GM23338 (cell line): ENCODE data around the gene MOSMO. TPM values are rescaled to one million over a fixed set of nuclear protein-coding genes. Genes with fewer than 3 reads are reported as not detected.

Experiments
- ATAC-seq: fragments of 200-7000 bp; cut with Tn5 transposase; 3 replicates; pipeline ENCODE4 v1.9.1; 2020
- DNase-seq: peaks from one replicate; pipeline ENCODE4 v3.0.0-alpha.2; 2015; ENCODE audit warnings: low spot score
- H2AFZ ChIP-seq: fragments of 200-600 bp; sonication (generic); 2 replicates; pipeline ENCODE4 v1.8.0; 2016; ENCODE audit warnings: antibody characterized with exemption, mild to moderate bottlenecking, moderate library complexity
- H3F3A ChIP-seq: fragments of 200-600 bp; sonication (generic); replicated peaks from 2 replicates; pipeline ENCODE4 v1.8.0; 2017; ENCODE audit warnings: antibody characterized with exemption, mixed run types, low read depth
- H3K27ac ChIP-seq: fragments of 200-600 bp; sonication (generic); 2 replicates; pipeline ENCODE4 v1.6.1; 2016; ENCODE audit warnings: low read depth
- H3K27me3 ChIP-seq: fragments of 200-600 bp; sonication (generic); 2 replicates; pipeline ENCODE4 v1.8.0; 2016; ENCODE audit warnings: mild to moderate bottlenecking, mixed run types, moderate library complexity; ENCODE audit not compliant: insufficient read depth
- H3K36me3 ChIP-seq: fragments of 200-600 bp; sonication (generic); 2 replicates; pipeline ENCODE4 v1.8.0; 2016; ENCODE audit warnings: mild to moderate bottlenecking; ENCODE audit not compliant: insufficient read depth
- H3K4me1 ChIP-seq: fragments of 200-600 bp; sonication (generic); 2 replicates; pipeline ENCODE4 v1.8.0; 2016; ENCODE audit warnings: mild to moderate bottlenecking, moderate library complexity; ENCODE audit not compliant: insufficient read depth
- H3K4me2 ChIP-seq: fragments of 200-600 bp; sonication (generic); 2 replicates; pipeline ENCODE4 v1.7.1; 2017; ENCODE audit warnings: mixed run types
- H3K4me3 ChIP-seq: fragments of 200-600 bp; sonication (generic); 2 replicates; pipeline ENCODE4 v1.6.1; 2016; ENCODE audit warnings: mixed run types
- H3K79me2 ChIP-seq: fragments of 200-600 bp; sonication (generic); replicated peaks from 2 replicates; pipeline ENCODE4 v1.8.0; 2017; ENCODE audit warnings: mild to moderate bottlenecking; ENCODE audit not compliant: insufficient read depth
- H3K9me2 ChIP-seq: fragments of 200-600 bp; sonication (generic); 2 replicates; pipeline ENCODE4 v1.8.0; 2017; ENCODE audit not compliant: insufficient read depth
- H4K20me1 ChIP-seq: fragments of 200-600 bp; sonication (generic); replicated peaks from 2 replicates; pipeline ENCODE4 v1.8.0; 2017; ENCODE audit warnings: mild to moderate bottlenecking; ENCODE audit not compliant: insufficient read depth
- H3K27ac Mint-ChIP-seq: 2 replicates; pipeline ENCODE4 v1.8.0; 2020; ENCODE audit warnings: inconsistent platforms, mild to moderate bottlenecking, moderate library complexity, mixed read lengths
- H3K27me3 Mint-ChIP-seq: 3 replicates; pipeline ENCODE4 v1.8.0; 2022; ENCODE audit warnings: low read depth, mild to moderate bottlenecking, moderate library complexity, mixed read lengths, inconsistent platforms; ENCODE audit not compliant: insufficient read depth, poor library complexity
- H3K36me3 Mint-ChIP-seq: 3 replicates; pipeline ENCODE4 v1.8.0; 2021; ENCODE audit warnings: low read depth, mild to moderate bottlenecking, inconsistent platforms, moderate library complexity, mixed read lengths
- H3K4me1 Mint-ChIP-seq: 3 replicates; pipeline ENCODE4 v1.8.0; 2020; ENCODE audit warnings: mild to moderate bottlenecking, inconsistent platforms, mixed read lengths
- H3K4me3 Mint-ChIP-seq: 3 replicates; pipeline ENCODE4 v1.8.0; 2021; ENCODE audit warnings: moderate library complexity, mild to moderate bottlenecking, inconsistent platforms, mixed read lengths
- H3K9me3 Mint-ChIP-seq: 3 replicates; pipeline ENCODE4 v1.8.0; 2020; ENCODE audit warnings: moderate library complexity, mild to moderate bottlenecking, inconsistent platforms, mixed read lengths
- EZH2 ChIP-seq: fragments of 200-600 bp; sonication (generic); IDR thresholded peaks from one replicate; pipeline ENCODE4 v1.8.0; 2017; ENCODE audit warnings: antibody characterized with exemption, mild to moderate bottlenecking, low read depth; ENCODE audit not compliant: unreplicated experiment
- EZH2phosphoT487 ChIP-seq: fragments of 200-600 bp; sonication (generic); IDR thresholded peaks from one replicate; pipeline ENCODE4 v1.8.1; 2018; ENCODE audit warnings: antibody characterized with exemption; ENCODE audit not compliant: unreplicated experiment
- JUNB ChIP-seq: IDR thresholded peaks from one replicate; pipeline ENCODE4 v1.6.1; 2016; ENCODE audit warnings: antibody characterized with exemption; ENCODE audit not compliant: unreplicated experiment
- NANOG ChIP-seq: IDR thresholded peaks from 2 replicates; pipeline ENCODE4 v1.6.1; 2016; ENCODE audit warnings: antibody characterized with exemption, borderline replicate concordance
- STAT1 ChIP-seq: IDR thresholded peaks from one replicate; pipeline ENCODE4 v1.6.1; 2016; ENCODE audit warnings: antibody characterized with exemption; ENCODE audit not compliant: unreplicated experiment
- ZNF114 ChIP-seq: fragments of 250-450 bp; sonication (Bioruptor Pico); IDR thresholded peaks from 2 replicates; pipeline ENCODE4 v1.5.0; 2020; ENCODE audit warnings: mild to moderate bottlenecking, moderate library complexity
- ZNF331 ChIP-seq: fragments of 250-450 bp; sonication (Bioruptor Pico); IDR thresholded peaks from 2 replicates; pipeline ENCODE4 v1.5.0; 2020; ENCODE audit warnings: low read depth, mild to moderate bottlenecking, moderate library complexity
- polyA plus RNA-seq: library from polyadenylated mRNA; unstranded; fragments of >200 nt; fragmentation: Nextera tagmentation; extraction: Ambion mirVana; gene quantifications from 2 replicates; pipeline ENCODE4 v1.2.1, GENCODE V29; 2016
- total RNA-seq: library from RNA; depleted of rRNA; stranded (reverse); fragments of >200 nt; shearing (Covaris generic); gene quantifications from 2 replicates; pipeline ENCODE4 v1.2.3, GENCODE V29; 2014
- TF ChIP-seq, protein P1 (sequence below), 2 experiments: fragments of 200-600 bp in 1 of 2; sonication (generic) in 1 of 2; conservative IDR thresholded peaks; 2 replicates each; pipeline versions ENCODE4 v1.5.1 to v1.6.1; 2016 to 2017; ENCODE audit warnings: antibody characterized with exemption in 2 of 2, low read depth in 2 of 2, mild to moderate bottlenecking in 2 of 2, moderate library complexity in 1 of 2
- TF ChIP-seq, protein P2 (sequence below): IDR thresholded peaks from 2 replicates; pipeline ENCODE4 v1.6.1; 2016; ENCODE audit warnings: antibody characterized with exemption
- TF ChIP-seq, protein P3 (sequence below): IDR thresholded peaks from one replicate; pipeline ENCODE4 v1.6.1; 2018; ENCODE audit warnings: antibody characterized with exemption; ENCODE audit not compliant: unreplicated experiment

Gene MOSMO
- total and polyA plus RNA-seq, 2 experiments from 2014 or later: 8.7 to 19.2 TPM

DNA sequence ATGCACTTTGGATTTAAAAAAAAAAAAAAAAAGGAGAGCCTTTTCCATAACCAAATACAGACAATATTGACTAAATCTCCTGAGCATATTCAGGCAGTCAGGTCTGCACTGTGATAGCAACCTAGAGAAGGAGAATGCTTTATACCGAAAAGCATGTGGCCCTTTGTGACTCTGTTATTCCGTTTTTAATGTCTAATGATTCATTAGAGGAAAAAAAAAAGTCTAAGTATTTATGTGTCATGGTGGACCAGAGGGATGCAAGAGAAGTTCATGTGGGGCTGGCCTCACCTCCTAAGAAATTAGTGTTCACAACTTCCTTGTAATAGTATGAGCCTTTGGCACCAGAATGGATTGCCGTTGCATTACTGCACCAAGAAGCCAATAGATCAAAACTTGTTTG lies 73.1 kb downstream of the MOSMO start (continued):
- TF ChIP-seq, protein P1, sequence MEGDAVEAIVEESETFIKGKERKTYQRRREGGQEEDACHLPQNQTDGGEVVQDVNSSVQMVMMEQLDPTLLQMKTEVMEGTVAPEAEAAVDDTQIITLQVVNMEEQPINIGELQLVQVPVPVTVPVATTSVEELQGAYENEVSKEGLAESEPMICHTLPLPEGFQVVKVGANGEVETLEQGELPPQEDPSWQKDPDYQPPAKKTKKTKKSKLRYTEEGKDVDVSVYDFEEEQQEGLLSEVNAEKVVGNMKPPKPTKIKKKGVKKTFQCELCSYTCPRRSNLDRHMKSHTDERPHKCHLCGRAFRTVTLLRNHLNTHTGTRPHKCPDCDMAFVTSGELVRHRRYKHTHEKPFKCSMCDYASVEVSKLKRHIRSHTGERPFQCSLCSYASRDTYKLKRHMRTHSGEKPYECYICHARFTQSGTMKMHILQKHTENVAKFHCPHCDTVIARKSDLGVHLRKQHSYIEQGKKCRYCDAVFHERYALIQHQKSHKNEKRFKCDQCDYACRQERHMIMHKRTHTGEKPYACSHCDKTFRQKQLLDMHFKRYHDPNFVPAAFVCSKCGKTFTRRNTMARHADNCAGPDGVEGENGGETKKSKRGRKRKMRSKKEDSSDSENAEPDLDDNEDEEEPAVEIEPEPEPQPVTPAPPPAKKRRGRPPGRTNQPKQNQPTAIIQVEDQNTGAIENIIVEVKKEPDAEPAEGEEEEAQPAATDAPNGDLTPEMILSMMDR (conservative IDR thresholded peaks at IDR 0.05; ENCODE audit: low read depth in 2 of 2): no peak
- TF ChIP-seq, protein P2, sequence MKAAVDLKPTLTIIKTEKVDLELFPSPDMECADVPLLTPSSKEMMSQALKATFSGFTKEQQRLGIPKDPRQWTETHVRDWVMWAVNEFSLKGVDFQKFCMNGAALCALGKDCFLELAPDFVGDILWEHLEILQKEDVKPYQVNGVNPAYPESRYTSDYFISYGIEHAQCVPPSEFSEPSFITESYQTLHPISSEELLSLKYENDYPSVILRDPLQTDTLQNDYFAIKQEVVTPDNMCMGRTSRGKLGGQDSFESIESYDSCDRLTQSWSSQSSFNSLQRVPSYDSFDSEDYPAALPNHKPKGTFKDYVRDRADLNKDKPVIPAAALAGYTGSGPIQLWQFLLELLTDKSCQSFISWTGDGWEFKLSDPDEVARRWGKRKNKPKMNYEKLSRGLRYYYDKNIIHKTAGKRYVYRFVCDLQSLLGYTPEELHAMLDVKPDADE: no peak
- TF ChIP-seq JUNB: no peak
- no peak for TF ChIP-seq ZNF331 (CRISPR knock-in tag)
- TF ChIP-seq ZNF114 (CRISPR knock-in tag): no peak
- TF ChIP-seq, protein P3, sequence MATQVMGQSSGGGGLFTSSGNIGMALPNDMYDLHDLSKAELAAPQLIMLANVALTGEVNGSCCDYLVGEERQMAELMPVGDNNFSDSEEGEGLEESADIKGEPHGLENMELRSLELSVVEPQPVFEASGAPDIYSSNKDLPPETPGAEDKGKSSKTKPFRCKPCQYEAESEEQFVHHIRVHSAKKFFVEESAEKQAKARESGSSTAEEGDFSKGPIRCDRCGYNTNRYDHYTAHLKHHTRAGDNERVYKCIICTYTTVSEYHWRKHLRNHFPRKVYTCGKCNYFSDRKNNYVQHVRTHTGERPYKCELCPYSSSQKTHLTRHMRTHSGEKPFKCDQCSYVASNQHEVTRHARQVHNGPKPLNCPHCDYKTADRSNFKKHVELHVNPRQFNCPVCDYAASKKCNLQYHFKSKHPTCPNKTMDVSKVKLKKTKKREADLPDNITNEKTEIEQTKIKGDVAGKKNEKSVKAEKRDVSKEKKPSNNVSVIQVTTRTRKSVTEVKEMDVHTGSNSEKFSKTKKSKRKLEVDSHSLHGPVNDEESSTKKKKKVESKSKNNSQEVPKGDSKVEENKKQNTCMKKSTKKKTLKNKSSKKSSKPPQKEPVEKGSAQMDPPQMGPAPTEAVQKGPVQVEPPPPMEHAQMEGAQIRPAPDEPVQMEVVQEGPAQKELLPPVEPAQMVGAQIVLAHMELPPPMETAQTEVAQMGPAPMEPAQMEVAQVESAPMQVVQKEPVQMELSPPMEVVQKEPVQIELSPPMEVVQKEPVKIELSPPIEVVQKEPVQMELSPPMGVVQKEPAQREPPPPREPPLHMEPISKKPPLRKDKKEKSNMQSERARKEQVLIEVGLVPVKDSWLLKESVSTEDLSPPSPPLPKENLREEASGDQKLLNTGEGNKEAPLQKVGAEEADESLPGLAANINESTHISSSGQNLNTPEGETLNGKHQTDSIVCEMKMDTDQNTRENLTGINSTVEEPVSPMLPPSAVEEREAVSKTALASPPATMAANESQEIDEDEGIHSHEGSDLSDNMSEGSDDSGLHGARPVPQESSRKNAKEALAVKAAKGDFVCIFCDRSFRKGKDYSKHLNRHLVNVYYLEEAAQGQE: no peak
- no peak for TF ChIP-seq EZH2phosphoT487
- no peak for TF ChIP-seq NANOG
- TF ChIP-seq STAT1: no peak

GRCh38 chr16:22086440-22086839 lies 78.5 kb downstream of the MOSMO start:
- Mint-ChIP-seq H3K27ac (no peak overlapping the region), H3K4me3 (no peak overlapping the region), H3K9me3 (no peaks in the 10 kb centered on the region), H3K36me3 (no peaks in the 10 kb centered on the region), H3K27me3 (no peaks in the 10 kb centered on the region), H3K4me1 (no peaks in the 10 kb centered on the region)
- DNase-seq: no peak
- Histone ChIP-seq H3K4me3 (no peak overlapping the region), H3K27ac (no peak overlapping the region), H3K79me2 (no peaks in the 10 kb centered on the region), H2AFZ (no peak overlapping the region), H3K9me2 (peaks cover 7% of the 10 kb centered on the region; the same call in 1 of the 2 replicates), H3K27me3 (no peaks in the 10 kb centered on the region), H3K4me2 (no peak overlapping the region), H4K20me1 (no peaks in the 10 kb centered on the region; the same call in 1 of the 2 replicates), H3F3A (no peaks in the 10 kb centered on the region), H3K36me3 (no peaks in the 10 kb centered on the region), H3K4me1 (no peaks in the 10 kb centered on the region)
- TF ChIP-seq EZH2 (no peak), ZNF114 (CRISPR knock-in tag) (no peak), JUNB (no peak)
- no peak for ATAC-seq
